ENCODE data around the gene FAM107B.

Gene FAM107B

DNA sequence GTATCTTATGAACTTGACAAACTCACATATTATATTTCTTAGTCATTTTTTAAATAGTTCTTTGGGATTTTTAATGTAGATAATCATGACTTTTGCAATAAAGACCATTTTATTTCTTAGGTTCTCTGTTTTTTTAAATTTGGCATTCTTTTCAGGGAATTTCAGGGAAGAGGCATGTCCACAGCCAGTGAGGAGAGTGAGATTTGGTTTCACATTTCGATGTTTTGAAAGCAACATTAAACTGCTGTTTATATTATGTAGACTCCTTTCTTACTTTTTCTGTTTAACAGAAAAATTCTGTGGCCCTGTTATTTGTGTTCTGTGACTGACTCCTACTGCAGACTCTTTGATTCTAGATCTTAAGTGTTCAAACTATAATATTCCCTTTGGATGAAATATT is 153.7 kb downstream of the FAM107B start:
- TF ChIP-seq POLR2AphosphoS5 (IDR thresholded peaks at IDR 0.05; ENCODE audit: low read depth, low read length) (no peak), TAF1 (IDR thresholded peaks at IDR 0.05; ENCODE audit: borderline replicate concordance, insufficient read depth, low read length) (no peak), FOXP2 (optimal IDR thresholded peaks at IDR 0.05; ENCODE audit: borderline replicate concordance, extremely low read depth, extremely low read length, insufficient read depth) (no peak), SIN3A (IDR thresholded peaks at IDR 0.05; ENCODE audit: borderline replicate concordance, insufficient read depth, low read length) (no peak)
- TF ChIP-seq, protein P1, sequence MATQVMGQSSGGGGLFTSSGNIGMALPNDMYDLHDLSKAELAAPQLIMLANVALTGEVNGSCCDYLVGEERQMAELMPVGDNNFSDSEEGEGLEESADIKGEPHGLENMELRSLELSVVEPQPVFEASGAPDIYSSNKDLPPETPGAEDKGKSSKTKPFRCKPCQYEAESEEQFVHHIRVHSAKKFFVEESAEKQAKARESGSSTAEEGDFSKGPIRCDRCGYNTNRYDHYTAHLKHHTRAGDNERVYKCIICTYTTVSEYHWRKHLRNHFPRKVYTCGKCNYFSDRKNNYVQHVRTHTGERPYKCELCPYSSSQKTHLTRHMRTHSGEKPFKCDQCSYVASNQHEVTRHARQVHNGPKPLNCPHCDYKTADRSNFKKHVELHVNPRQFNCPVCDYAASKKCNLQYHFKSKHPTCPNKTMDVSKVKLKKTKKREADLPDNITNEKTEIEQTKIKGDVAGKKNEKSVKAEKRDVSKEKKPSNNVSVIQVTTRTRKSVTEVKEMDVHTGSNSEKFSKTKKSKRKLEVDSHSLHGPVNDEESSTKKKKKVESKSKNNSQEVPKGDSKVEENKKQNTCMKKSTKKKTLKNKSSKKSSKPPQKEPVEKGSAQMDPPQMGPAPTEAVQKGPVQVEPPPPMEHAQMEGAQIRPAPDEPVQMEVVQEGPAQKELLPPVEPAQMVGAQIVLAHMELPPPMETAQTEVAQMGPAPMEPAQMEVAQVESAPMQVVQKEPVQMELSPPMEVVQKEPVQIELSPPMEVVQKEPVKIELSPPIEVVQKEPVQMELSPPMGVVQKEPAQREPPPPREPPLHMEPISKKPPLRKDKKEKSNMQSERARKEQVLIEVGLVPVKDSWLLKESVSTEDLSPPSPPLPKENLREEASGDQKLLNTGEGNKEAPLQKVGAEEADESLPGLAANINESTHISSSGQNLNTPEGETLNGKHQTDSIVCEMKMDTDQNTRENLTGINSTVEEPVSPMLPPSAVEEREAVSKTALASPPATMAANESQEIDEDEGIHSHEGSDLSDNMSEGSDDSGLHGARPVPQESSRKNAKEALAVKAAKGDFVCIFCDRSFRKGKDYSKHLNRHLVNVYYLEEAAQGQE (IDR thresholded peaks at IDR 0.05; ENCODE audit: insufficient read depth in 1 of 2, low read depth in 2 of 2, low read length in 2 of 2) = no peak

DNA sequence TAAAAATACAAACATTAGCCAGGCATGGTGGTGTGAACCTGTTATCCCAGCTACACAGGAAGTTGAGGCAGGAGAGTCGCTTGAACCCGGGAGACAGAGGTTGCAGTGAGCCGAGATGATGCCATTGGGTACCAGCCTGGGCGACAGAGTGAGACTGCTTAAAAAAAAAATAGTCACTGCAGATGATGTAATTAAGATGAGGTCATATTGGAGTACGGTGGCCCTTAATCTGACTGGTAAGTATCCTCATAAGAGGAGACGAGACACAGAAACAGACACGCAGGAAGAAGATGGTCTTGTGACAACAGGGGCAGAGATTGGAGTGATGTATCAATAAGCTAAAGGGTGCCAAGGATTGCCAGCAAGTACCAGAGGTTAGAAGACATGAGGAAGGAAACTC is 156.0 kb downstream of the FAM107B start:
- no peak for TF ChIP-seq SIN3A (IDR thresholded peaks at IDR 0.05; ENCODE audit: borderline replicate concordance, insufficient read depth, low read length)

DNA sequence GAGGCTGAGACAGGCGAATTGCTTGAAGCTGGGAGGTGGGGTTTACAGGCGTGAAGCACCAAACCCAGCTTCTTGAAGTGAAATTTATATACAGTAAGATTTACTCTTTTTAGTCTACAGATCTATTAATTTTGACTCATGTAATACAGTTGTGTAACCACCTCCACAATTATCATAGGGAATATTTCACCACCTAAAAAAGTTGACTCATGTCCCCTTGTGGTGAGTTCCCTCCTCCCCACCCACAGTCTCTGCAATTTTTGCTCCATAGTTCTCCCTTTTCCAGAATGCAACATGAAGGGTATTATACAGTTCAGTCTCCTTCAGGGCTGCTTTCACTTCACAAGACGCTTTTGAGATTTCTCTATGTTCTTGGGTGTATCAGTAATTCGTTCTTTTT is 156.8 kb downstream of the FAM107B start:
- no peak for TF ChIP-seq FOXP2 (optimal IDR thresholded peaks at IDR 0.05; ENCODE audit: borderline replicate concordance, extremely low read depth, extremely low read length, insufficient read depth)
- TF ChIP-seq, protein P1 (IDR thresholded peaks at IDR 0.05; ENCODE audit: insufficient read depth in 1 of 2, low read depth in 2 of 2, low read length in 2 of 2) = no peak
- no peak for TF ChIP-seq SIN3A (IDR thresholded peaks at IDR 0.05; ENCODE audit: borderline replicate concordance, insufficient read depth, low read length)
- no peak for TF ChIP-seq POLR2AphosphoS5 (IDR thresholded peaks at IDR 0.05; ENCODE audit: low read depth, low read length)
- TF ChIP-seq TAF1 (IDR thresholded peaks at IDR 0.05; ENCODE audit: borderline replicate concordance, insufficient read depth, low read length) = no peak

DNA sequence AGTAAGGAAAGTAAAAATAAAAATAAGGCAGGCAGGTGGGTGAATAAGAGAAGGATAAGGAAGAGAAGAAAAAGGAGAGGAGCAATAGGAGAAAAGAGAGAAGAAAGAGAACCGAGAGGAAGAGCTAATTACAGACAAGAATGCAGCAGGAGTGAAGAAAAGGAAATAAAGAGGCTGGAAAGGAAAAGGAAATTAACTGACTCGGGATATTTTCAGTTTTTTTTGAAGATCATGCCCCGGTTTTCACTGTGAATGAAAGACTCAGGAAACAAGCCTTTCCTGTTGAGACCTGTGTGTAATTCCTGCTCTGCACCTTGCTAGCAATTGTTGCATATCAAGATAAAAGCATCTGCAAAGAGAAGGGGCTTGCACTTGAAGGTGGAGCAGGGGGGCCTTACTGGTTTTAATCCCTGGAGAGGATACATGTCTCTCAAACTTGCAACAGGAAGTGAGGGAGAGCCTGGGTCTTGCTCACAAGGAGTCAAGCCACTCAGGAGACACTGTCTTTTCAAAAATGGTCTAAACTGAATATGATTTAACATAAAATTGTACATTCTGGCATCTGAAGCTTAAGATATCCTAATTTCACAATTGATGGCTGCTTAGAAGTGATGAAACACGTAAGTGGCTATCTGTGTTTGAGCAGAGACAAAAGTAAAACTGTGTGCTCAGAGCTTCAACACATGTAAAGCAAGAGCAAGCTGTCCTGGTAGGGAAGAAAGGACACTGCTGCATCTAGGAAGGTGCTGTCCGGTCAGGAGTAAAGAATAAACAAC is 157.6 kb downstream of the FAM107B start:
- TF ChIP-seq TAF1 (IDR thresholded peaks at IDR 0.05; ENCODE audit: borderline replicate concordance, insufficient read depth, low read length) (no peak), SIN3A (IDR thresholded peaks at IDR 0.05; ENCODE audit: borderline replicate concordance, insufficient read depth, low read length) (no peak), FOXP2 (optimal IDR thresholded peaks at IDR 0.05; ENCODE audit: borderline replicate concordance, extremely low read depth, extremely low read length, insufficient read depth) (no peak), POLR2AphosphoS5 (IDR thresholded peaks at IDR 0.05; ENCODE audit: low read depth, low read length) (no peak)
- TF ChIP-seq, protein P1 (IDR thresholded peaks at IDR 0.05; ENCODE audit: insufficient read depth in 1 of 2, low read depth in 2 of 2, low read length in 2 of 2) = no peak

DNA sequence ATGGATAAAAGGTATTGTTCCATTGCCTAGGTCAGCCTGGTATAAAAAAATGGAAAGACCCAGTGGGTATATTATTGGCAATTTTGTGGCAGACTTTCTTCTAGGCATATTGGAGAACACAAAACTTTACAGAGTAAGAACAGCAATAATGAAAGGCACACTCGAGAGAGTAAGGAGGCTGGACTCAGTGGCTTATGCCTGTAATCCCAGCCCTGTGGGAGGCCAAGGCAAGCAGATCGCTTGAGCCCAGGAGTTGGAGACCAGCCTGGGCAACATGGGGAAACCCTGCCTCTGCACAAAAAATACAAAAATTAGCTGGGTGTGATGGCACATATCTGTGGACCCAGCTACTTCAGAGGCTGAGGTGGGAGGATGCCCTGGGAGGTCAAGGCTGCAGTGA is 158.2 kb downstream of the FAM107B start:
- TF ChIP-seq TAF1 (IDR thresholded peaks at IDR 0.05; ENCODE audit: borderline replicate concordance, insufficient read depth, low read length) (no peak), SIN3A (IDR thresholded peaks at IDR 0.05; ENCODE audit: borderline replicate concordance, insufficient read depth, low read length) (no peak)

DNA sequence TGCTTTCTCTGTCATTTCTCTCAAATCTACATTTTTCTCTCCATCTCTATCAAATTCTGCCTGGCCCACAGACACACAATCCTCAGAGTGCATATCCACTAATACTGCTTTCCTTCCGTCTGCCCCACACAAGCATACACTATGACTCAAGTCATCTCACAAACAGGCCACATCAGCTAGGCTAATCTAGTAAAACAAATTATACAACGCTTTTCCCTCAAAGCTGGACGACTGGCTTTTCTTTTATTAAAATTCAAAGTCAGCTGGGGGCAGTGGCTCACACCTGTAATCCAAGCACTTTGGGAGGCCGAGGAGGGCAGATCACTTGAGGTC is 161.1 kb downstream of the FAM107B start:
- TF ChIP-seq POLR2AphosphoS5 (IDR thresholded peaks at IDR 0.05; ENCODE audit: low read depth, low read length) (no peak), TAF1 (IDR thresholded peaks at IDR 0.05; ENCODE audit: borderline replicate concordance, insufficient read depth, low read length) (no peak), FOXP2 (optimal IDR thresholded peaks at IDR 0.05; ENCODE audit: borderline replicate concordance, extremely low read depth, extremely low read length, insufficient read depth) (no peak), SIN3A (IDR thresholded peaks at IDR 0.05; ENCODE audit: borderline replicate concordance, insufficient read depth, low read length) (no peak)
- TF ChIP-seq, protein P1 (IDR thresholded peaks at IDR 0.05; ENCODE audit: insufficient read depth in 1 of 2, low read depth in 2 of 2, low read length in 2 of 2) = no peak

Measured in PFSK-1 (cell line).